HG03520 (cell line): ENCODE data around the gene TMEM266.

Experiments
- ATAC-seq: cut with Tn5 transposase; IDR thresholded peaks from one replicate; pipeline ENCODE4 v1.9.1; 2021; ENCODE audit warnings: mild to moderate bottlenecking, moderate library complexity; ENCODE audit not compliant: unreplicated experiment

The TMEM266 gene

DNA sequence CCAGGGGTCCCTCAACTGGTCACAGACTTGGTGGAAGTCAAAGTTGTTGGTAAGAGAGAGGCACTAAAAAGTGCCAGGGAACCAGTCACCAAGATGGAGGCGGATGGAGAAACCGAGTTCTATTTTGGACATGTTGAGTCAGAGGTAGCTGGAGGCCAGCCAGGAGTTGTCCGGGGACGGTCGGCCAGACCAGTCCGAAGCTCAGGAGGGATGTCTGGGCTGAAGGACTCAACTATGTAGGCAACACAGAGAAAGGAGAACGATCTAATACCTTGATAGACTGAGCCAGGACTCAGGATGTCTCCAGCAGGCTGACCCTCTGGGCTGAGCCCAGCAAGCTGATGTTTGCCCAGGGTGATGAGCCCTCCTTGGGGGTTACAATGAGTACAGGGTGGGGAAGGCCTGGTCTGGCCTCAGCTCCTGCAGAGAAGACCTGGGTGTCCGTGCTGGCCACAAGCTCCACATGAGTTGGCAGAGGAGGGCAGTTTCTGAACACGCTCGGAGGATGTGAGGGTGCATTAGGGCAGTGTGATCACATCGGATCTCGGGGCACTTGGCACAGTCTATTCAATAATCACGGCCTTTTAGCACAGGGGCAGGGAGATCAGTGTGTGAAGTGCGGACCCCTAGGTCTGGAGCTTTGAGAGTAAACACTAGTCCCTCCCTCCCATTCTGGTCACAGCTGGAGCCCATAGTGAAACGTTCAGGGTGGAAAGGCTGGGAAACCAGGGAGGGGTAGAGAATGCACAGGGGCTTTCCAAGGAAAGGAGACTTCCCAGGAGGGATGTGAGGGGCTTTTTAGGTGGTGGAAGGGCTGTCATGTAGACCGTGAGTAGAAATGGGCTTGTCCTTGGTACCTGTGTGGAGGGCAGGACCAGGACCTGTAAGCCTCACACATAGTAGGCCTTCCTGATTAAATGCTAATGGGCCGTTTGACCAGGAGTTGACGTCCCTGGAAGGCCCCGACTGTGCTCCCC is 139.6 kb downstream of the TMEM266 start:
- no peak for ATAC-seq

DNA sequence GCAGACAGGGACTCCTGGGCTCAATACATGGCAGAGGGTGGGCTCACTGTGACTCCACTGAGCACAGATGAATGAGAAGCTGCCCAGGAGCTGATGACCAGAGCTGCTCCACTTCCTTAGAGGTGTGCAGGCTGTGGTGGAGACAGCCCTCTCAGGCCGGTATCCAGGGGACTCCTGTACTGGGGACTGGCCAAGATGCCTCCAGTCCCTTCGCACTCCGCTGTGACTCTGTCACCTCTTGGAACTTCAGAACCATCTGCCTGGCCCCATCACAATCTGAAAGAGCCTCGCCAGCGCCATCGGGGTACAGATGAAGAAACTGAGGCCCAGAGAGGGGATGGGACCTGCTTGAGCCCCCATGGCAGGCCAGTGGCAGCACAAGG is 140.3 kb downstream of the TMEM266 start:
- no peak for ATAC-seq

DNA sequence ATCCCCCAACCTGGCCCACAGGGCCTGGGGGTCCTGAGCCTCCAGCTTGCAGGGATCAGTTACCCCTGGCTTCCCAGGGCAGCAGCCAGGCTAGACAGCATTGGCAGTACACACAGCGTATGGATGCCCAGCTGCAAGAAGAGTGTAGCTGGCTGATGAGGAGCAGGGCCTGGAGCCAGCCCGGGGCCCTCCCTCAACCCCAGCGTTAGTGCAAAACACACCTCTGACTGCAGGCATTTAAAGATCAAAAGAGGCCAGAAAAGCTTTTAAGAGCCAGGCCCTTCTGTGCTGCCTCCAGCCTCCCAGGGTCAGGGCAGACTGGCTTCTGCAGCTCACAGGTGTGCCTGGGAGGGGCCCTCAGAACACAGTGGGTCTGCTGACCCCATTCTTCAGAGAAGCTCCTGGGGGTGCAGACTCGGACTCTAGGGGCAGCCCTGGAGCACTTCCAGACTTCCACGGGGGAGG is 140.9 kb downstream of the TMEM266 start:
- no peak for ATAC-seq

DNA sequence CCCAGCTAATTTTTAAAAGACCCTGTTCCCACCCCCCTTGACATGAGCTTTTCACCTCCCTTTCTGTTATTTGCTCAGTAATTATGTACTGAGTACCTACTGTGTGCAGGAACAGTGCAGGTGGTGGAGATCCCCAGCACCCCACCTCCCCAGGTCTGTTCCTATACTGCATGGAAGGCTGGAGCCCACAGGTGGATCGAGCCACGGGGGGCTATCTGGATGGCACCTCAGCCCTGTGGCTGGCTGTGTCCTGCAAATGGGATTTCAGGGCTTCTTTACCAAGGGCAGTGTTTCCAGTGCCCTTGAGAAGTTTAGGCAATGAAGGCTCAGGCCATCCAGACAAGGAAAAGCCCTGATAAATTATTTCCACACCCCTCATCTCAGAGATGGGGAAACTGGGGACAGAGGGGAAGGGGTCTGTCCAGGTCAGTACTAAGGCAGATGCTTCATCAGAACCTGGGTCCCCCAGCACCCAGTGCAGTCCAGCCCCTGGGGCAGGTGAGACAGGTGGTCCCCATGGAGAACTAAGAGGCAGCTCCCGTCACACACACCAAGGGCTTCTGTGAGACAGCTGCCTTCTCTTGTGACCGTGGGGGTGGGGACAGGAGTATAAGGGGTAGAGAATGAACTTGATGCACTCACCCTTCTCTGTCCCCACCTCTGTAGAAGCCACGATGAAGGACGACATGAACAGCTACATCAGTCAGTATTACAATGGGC is 141.9 kb downstream of the TMEM266 start:
- no peak for ATAC-seq

DNA sequence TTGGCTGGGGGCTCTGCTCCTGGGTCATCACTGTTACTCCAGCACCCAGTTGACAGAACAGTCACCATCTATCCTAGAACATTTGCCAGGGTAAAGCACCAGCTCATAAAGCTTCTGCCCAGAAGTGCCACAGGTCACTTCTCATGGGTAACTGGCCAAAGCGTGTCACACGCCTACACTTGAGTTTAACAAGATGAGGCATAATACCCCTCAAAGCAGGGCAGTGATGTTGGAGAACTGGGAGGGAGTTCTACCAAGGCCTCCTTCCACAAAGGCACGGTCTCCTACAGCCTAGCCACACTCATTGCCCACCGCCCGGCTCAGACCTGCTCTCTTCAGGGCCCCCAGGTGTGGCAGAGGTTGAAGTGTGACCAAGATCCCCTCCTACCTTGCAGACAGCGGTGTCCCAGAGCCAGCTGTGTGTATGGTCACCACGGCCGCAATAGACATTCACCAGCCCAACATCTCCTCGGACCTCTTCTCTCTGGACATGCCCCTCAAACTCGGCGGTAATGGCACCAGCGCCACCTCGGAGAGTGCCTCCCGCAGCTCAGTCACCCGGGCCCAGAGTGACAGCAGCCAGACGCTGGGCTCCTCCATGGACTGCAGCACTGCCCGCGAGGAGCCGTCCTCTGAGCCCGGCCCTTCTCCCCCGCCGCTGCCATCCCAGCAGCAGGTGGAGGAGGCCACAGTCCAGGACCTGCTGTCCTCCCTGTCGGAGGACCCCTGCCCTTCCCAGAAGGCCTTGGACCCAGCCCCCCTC is 143.7 kb downstream of the TMEM266 start:
- ATAC-seq: no peak

DNA sequence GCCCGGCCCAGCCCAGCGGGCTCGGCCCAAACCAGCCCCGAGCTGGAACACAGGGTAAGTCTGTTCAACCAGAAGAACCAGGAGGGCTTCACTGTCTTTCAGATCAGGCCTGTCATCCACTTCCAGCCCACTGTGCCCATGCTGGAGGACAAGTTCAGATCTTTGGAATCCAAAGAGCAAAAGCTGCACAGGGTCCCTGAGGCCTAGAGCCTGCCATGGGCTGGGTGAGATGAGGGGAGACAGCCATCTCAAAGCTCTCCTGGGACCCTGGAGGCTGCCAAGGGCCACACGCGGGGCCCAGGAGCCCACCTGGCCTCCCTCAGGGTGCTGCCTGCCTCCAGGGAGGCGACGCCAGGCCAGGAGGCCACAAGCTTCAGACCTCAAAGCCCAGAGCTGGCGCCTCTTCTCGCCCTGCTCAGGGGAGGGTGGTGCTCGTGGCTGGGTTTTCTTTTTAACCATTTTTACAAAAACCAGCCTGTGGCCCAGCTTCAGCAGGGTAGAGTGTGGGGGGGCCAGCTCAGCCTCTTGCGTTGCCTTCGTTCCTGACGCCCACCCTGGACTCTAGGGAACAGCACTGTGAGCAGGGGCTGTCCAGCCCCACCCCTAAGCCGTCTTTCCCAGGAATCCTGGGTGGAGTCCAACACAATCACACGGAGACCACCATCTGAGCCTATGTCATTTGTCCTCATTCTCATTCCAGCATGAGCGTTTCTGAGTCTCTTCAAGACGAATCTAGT is 144.5 kb downstream of the TMEM266 start:
- no peak for ATAC-seq

DNA sequence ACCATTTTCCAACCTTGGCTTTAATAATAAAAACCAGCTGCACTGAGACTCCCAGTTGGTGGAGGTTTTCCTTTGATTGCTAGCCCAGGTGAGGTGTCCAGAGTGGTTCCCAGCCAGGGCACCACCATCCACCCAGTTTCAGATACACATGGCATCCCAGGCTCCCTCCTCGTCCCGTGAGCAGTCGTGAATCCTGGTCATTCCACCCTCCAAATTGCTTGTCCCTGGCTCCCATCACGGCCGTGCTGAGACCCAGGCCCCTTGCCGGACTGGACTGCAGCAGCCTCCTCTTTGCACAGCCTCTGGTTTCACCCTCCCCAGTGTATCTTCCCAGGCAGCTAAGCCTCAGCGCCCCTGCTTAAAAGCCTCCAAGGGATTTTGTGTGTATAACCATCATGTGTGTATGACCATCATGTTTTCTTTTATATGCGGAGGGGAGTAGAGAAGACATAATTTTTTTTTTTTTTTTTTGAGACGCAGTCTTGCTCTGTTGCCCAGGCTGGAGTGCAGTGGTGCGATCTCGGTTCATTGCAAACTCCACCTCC is 145.2 kb downstream of the TMEM266 start:
- ATAC-seq: no peak

DNA sequence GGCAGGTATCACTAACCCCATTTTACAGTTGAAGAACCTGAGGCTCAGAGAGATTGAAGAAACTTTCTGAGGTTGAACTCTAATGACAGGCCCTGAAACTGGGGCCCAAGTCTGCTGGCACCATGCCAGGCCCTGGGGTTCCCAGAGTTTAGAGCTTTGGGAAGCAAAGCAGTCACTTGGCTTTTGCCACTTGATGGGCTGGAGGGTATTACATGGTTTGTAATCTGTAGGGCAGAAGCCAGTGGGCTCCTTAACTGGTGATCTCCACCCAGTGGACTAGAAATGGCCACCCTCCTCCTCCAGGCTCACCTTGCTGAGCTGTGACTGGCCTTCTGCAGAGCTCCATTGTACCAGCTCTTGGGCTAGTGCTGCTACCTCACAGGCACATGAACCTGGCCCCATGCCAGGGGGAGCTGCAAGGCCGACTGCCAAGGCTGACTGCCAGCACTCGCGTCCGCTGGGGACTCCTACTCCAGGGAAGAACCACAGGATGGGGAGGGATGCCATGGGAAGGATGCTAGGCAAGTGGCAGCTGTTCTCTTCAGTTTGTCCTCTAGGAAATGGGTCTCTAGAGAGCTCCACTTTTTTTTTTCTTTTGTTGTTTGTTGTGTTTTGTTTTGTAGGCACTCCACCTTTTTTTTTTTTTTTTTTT is 146.7 kb downstream of the TMEM266 start:
- ATAC-seq: no peak

DNA sequence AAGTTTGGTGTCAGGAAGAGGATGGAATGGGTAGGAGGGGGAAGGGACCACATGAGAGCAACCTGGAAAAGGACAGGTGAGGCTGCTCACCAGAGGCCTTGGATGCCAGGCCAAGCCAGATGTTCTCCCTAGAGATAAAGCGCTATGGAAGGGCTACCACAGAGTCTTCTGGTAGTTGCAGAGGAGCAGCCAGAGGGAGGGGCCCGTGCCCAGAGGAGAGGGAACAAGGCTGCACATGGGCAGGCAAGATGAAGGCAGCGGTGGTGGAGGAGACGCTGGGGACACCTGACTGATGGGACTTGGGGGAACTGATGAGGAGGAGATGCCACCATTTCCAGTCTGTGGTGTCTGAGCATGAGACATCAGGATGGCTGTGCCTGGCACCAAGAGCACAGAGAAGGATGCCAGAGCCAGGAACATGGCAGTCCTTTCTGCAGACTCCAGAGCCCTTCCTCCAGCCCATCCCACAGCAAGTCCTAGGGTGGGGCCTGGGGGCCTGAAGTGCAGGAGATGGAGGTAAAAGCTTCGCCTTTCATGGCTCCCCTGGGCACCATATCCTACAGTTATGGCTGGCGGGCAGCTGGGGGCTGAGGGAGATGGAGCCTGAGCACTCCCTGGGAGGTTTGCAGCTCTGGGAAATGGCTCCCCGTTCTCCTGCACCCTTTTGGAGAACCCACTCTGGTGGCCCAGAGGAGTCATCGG is 148.4 kb downstream of the TMEM266 start:
- no peak for ATAC-seq

DNA sequence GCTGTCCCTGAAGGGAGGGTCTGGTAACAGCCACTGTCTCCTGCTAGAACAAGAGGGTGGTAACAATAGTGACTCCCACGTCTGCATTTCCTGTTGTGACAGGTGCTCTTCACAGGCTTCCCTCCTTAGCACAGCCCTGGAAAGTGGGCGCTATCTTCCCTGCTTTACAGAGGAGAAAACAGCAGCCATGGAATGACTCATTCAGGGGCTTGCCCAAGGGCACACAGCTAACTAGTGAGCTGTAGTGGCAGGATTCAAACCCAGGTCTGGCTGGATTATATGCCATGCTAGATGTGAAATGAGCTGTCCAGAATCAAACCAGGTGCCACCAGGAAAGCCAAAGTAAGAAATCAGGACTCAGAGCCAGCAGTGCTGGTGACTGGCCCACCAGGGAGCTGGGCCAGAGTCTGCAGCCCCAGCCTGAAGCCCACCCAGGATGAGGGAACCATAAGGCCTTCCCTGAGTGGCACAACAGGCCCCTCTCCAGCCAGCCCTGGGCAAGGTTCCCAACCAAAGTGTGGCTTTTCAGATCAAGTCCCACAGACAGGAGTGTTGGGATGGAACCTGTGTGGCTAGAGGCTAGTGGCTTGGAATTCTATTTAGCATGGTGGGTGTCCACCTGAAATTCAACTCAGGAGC is 149.1 kb downstream of the TMEM266 start:
- no peak for ATAC-seq

DNA sequence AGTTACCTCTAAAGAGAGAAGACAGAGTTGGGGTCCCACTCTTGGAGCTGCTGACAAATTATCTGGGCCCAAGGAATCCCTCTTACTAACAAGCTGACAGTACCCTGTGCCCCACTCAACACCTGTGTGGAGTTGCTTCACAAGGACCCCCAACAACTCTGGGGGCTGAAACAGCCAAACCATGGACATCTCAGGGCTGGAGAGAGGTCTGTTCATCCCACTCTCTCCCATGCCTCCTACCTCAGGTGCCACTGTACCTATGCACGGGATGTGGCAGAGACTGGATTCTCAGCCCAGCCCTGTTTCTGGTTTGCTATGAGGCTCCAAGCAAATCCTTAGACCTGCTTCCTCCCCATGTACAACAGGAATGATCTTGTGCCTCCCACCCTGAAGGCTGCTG is 149.7 kb downstream of the TMEM266 start:
- no peak for ATAC-seq

DNA sequence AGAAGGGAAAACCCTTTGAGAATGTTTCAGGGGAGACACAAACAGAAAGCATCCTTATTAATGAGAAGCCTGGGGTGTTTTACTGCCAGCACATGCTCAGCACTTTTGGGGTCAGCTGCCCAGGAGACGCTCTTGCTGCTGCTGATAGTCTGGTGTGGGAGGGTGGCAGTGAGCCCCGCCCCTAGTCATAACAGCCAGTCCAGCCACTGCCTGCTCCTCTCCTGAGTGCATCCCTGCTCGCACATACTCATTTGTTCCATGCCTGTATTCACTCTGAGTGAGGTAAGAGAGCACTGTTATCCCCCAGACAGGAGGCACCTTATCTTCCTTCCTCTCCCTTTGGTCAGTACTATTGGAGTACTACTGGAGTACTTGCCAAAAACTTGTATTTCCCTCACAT is 150.2 kb downstream of the TMEM266 start:
- ATAC-seq: no peak

DNA sequence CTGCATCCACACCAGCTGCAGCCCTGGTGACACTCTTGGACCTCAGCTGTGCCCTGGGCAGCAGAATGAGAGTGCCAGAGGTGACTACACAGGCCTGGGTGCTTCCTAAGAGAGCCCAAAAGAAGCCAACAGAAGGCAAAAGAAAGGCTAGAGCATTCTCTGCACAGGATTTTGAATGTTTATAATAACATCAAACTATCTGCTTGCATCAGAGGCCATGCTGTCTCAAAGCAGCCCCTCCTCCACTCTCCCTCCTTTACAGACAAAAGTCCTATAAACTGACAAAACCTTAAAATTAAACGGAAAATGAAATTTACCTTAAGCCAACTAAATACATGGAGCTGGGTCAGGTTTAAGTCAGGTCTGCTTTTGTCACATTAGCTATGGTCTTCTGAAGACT is 155.8 kb downstream of the TMEM266 start:
- ATAC-seq: no peak

DNA sequence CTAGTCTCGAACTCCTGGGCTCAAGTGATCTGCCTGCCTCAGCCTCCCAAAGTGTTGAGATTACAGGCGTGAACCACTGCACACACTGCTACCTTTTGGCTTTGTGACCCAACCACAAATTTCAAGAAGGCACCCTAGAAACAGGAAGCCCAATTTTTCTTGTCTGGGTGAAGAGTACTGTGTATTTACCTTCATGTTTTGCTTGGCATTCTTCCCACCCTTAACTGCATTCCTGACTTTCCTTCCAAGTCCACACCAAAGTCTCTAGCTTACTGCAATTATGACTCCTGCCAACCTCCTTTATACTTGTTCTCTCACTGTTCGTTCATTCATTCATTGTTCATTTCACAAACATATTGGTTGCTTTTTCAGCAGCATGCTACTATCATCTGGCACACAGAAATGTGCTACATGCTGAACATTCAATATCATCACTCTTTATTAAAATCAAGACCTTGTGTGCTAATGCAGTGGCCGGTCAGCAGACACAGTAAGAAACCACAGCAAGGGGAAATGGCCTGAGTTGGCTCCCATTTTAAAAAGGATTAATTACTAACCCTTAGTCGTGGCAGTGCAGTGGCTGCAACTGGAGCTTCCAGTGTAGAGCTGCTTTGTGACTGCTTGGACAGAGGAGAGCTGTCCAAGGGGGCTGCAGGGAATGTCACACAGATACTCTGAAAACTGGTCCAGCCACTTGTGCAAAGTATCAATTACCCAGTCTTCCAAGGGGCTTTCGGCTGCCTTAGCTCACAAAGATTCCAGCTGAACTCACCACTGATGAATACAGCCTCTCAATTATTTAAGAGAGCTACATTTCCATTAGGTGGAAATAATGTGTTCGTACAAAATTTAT is 157.5 kb downstream of the TMEM266 start:
- no peak for ATAC-seq

DNA sequence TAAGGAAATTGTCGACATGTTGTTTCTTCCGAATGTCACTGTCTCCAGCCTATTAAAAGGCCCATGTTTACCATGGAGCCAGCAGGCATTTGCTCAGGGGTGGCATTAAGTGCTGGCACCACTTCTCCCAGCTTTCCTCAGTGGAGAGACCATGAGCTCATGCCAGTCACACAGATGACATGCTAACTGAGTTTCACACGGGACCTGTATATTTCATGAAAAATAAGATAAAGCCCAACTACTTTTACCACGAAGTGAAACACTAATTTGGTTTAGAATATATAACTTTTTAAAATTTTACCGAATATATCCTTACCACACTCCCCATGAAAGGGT is 158.1 kb downstream of the TMEM266 start:
- ATAC-seq: no peak

DNA sequence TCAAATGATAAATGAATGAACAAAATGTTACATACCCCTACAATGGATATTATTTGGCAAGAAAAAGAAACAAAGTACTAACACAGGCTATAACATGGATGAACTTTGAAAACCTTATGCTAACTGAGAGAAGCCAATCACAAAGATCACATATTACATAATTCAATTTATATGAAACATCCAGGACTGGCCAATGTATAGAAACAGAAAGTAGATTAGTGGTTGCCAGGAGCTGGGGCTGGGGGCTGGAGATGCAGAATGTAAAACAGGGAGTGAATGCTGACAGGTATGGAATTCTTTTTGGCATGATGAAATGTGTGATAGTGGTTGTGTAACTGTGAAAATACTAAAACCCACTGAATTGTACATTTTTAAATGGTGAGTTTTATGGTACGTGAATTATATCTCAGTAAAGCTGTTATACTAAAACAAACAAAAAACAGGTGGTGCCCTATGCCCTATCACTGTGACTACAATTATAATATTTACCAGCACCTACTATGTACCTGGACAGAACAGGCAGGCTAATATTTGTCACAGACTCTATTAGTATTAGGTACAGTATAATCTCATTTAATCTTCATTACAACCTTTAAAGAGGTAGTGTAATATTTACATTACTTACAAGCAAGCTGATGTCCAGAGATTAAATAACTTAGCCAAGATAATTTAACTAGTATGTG is 161.4 kb downstream of the TMEM266 start:
- no peak for ATAC-seq

DNA sequence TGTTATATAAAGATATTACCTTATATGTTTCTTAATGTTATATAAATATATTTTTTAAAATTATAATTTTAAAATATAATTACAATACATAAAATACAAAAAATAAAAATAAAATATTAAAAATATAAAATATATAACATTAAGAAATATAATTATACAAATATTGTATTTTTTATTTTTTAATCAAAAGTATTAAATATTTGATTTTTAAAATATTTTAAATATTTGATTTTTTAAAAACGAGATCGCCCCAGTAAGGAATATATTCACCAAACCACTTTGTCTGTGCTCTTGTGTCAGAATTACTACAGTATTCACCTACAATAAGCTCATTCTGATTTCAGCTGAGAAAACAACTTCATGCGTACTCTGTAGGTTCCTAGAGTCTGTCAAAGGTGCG is 162.4 kb downstream of the TMEM266 start:
- ATAC-seq: no peak
